Measurements from ENCODE around the gene ANGPTL2.

ANGPTL2 gene

GRCh38 chr9:127142931-127143464 is 20.6 kb upstream of the ANGPTL2 start:
- TF ChIP-seq ZBTB7A (IDR thresholded peaks at IDR 0.05; ENCODE audit: low read depth) (no peak), TAF1 (IDR thresholded peaks at IDR 0.05; ENCODE audit: low read depth) (no peak), YY1 (IDR thresholded peaks at IDR 0.05; ENCODE audit: low read depth) (no peak), CREB1 (IDR thresholded peaks at IDR 0.05; ENCODE audit: low read depth) (no peak), FOXM1 (IDR thresholded peaks at IDR 0.05; ENCODE audit: borderline replicate concordance, low read depth) (no peak), RAD21 (IDR thresholded peaks at IDR 0.05; ENCODE audit: low read depth) (no peak), TEAD4 (IDR thresholded peaks at IDR 0.05) (no peak), EGR1 (IDR thresholded peaks at IDR 0.05) (no peak), TCF12 (IDR thresholded peaks at IDR 0.05; ENCODE audit: low read depth) (no peak), NFIC (IDR thresholded peaks at IDR 0.05) (no peak), EP300 (IDR thresholded peaks at IDR 0.05; ENCODE audit: borderline replicate concordance) (no peak), CEBPB (IDR thresholded peaks at IDR 0.05) (no peak)
- TF ChIP-seq, protein P1, sequence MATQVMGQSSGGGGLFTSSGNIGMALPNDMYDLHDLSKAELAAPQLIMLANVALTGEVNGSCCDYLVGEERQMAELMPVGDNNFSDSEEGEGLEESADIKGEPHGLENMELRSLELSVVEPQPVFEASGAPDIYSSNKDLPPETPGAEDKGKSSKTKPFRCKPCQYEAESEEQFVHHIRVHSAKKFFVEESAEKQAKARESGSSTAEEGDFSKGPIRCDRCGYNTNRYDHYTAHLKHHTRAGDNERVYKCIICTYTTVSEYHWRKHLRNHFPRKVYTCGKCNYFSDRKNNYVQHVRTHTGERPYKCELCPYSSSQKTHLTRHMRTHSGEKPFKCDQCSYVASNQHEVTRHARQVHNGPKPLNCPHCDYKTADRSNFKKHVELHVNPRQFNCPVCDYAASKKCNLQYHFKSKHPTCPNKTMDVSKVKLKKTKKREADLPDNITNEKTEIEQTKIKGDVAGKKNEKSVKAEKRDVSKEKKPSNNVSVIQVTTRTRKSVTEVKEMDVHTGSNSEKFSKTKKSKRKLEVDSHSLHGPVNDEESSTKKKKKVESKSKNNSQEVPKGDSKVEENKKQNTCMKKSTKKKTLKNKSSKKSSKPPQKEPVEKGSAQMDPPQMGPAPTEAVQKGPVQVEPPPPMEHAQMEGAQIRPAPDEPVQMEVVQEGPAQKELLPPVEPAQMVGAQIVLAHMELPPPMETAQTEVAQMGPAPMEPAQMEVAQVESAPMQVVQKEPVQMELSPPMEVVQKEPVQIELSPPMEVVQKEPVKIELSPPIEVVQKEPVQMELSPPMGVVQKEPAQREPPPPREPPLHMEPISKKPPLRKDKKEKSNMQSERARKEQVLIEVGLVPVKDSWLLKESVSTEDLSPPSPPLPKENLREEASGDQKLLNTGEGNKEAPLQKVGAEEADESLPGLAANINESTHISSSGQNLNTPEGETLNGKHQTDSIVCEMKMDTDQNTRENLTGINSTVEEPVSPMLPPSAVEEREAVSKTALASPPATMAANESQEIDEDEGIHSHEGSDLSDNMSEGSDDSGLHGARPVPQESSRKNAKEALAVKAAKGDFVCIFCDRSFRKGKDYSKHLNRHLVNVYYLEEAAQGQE (IDR thresholded peaks at IDR 0.05; ENCODE audit: low read depth): no peak
- TF ChIP-seq, protein P2, sequence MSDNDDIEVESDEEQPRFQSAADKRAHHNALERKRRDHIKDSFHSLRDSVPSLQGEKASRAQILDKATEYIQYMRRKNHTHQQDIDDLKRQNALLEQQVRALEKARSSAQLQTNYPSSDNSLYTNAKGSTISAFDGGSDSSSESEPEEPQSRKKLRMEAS (IDR thresholded peaks at IDR 0.05): no peak
- TF ChIP-seq, protein P3, sequence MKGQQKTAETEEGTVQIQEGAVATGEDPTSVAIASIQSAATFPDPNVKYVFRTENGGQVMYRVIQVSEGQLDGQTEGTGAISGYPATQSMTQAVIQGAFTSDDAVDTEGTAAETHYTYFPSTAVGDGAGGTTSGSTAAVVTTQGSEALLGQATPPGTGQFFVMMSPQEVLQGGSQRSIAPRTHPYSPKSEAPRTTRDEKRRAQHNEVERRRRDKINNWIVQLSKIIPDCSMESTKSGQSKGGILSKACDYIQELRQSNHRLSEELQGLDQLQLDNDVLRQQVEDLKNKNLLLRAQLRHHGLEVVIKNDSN (IDR thresholded peaks at IDR 0.05): no peak

DNA sequence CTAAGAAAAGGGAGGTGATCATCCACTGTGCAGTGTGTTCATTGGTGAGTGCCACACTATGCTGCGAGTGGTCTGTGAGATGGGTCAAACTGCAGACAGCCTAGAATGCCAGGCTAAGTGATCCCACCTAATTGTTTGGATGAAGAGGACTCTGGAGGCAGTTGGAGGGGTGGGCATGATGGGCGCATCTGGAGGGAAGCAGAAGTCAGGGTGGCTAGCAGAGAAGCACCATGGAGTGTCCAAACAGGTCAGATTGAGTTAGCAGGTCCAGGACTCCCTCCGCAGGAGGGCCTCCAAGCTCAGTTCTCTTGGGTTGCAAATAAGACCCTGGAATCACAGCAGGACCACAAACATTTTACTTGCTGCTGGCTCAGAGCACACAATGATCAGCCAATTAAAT is 19.9 kb upstream of the ANGPTL2 start:
- TF ChIP-seq YY1 (IDR thresholded peaks at IDR 0.05; ENCODE audit: low read depth): no peak
- TF ChIP-seq NFIC (IDR thresholded peaks at IDR 0.05): no peak
- no peak for TF ChIP-seq ZBTB7A (IDR thresholded peaks at IDR 0.05; ENCODE audit: low read depth)
- no peak for TF ChIP-seq EGR1 (IDR thresholded peaks at IDR 0.05)
- TF ChIP-seq, protein P1 (IDR thresholded peaks at IDR 0.05; ENCODE audit: low read depth): no peak
- TF ChIP-seq TAF1 (IDR thresholded peaks at IDR 0.05; ENCODE audit: low read depth): no peak
- TF ChIP-seq, protein P2 (IDR thresholded peaks at IDR 0.05): no peak
- TF ChIP-seq CEBPB (IDR thresholded peaks at IDR 0.05): no peak
- no peak for TF ChIP-seq EP300 (IDR thresholded peaks at IDR 0.05; ENCODE audit: borderline replicate concordance)
- no peak for TF ChIP-seq FOXM1 (IDR thresholded peaks at IDR 0.05; ENCODE audit: borderline replicate concordance, low read depth)
- no peak for TF ChIP-seq TEAD4 (IDR thresholded peaks at IDR 0.05)
- no peak for TF ChIP-seq TCF12 (IDR thresholded peaks at IDR 0.05; ENCODE audit: low read depth)
- TF ChIP-seq CREB1 (IDR thresholded peaks at IDR 0.05; ENCODE audit: low read depth): no peak

DNA sequence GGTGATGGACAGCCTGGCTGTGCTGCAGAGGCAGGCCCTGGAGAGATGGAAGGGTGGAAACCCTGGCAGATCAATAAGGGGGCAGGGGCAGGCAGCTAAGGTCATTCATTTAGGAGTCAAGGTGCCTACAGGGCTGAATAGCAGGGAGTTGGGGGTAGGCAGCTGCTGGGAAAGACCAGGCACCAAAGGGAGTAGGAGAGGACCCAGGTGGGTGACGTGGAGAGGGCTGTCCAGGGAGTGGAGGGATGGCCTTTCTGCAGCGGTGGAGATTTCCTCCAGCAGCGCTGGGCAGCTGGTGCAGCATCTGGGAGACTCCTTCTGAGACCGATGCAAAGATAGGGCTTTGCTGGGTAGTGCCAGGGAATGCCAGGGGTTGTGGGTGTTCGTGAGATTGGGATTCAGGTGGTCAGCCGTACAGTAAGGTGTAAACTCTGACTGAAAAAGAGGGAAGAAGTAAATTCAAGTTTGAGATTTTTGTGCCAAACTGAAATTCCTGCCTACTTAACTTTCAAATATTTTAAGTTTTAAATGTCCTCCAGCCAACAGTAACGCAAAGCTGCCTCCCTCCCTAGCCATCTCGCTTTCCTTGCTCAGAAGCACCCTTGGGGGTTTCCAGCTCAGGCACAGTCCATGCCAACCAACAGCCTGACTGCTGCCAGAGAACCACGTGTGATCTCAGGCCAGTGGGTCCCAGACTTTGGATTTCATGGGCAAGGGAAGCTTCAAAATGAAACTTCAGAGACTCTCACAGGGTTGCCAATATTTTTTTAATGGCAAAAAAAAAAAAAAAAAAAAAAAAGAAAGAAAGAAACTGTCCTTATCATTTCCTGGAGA is 18.6 kb upstream of the ANGPTL2 start:
- no peak for TF ChIP-seq YY1 (IDR thresholded peaks at IDR 0.05; ENCODE audit: low read depth)
- TF ChIP-seq EP300 (IDR thresholded peaks at IDR 0.05; ENCODE audit: borderline replicate concordance): no peak
- no peak for TF ChIP-seq EGR1 (IDR thresholded peaks at IDR 0.05)
- no peak for TF ChIP-seq CEBPB (IDR thresholded peaks at IDR 0.05)
- no peak for TF ChIP-seq TEAD4 (IDR thresholded peaks at IDR 0.05)
- no peak for TF ChIP-seq TAF1 (IDR thresholded peaks at IDR 0.05; ENCODE audit: low read depth)
- no peak for TF ChIP-seq TCF12 (IDR thresholded peaks at IDR 0.05; ENCODE audit: low read depth)

DNA sequence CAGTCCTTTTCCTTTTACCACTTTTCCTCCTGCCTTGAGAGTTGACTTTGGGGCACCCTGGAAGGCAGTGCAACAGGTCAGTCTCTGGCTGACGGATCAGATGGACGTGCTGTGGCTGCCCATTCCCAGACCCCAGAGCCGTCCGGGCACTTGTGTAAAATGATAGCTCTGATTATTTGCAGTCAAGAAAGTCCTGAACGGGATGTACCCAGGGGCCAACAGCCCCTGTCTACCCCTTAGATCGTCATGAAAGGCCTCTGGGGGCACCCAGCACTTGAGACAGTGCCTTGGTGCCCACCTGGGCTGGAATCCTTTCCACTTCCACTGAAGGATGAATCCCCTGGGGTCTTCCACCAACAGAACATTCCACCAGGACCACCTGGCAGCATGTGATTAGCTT is 17.7 kb upstream of the ANGPTL2 start:
- no peak for TF ChIP-seq YY1 (IDR thresholded peaks at IDR 0.05; ENCODE audit: low read depth)
- no peak for TF ChIP-seq RAD21 (IDR thresholded peaks at IDR 0.05; ENCODE audit: low read depth)
- no peak for TF ChIP-seq FOXM1 (IDR thresholded peaks at IDR 0.05; ENCODE audit: borderline replicate concordance, low read depth)
- TF ChIP-seq EGR1 (IDR thresholded peaks at IDR 0.05): no peak
- TF ChIP-seq CREB1 (IDR thresholded peaks at IDR 0.05; ENCODE audit: low read depth): no peak
- TF ChIP-seq CEBPB (IDR thresholded peaks at IDR 0.05): no peak
- no peak for TF ChIP-seq TAF1 (IDR thresholded peaks at IDR 0.05; ENCODE audit: low read depth)
- TF ChIP-seq TEAD4 (IDR thresholded peaks at IDR 0.05): no peak
- TF ChIP-seq, protein P2 (IDR thresholded peaks at IDR 0.05): no peak
- TF ChIP-seq TCF12 (IDR thresholded peaks at IDR 0.05; ENCODE audit: low read depth): no peak
- no peak for TF ChIP-seq ZBTB7A (IDR thresholded peaks at IDR 0.05; ENCODE audit: low read depth)
- no peak for TF ChIP-seq NFIC (IDR thresholded peaks at IDR 0.05)
- TF ChIP-seq, protein P3 (IDR thresholded peaks at IDR 0.05): no peak
- TF ChIP-seq, protein P1 (IDR thresholded peaks at IDR 0.05; ENCODE audit: low read depth): no peak
- TF ChIP-seq EP300 (IDR thresholded peaks at IDR 0.05; ENCODE audit: borderline replicate concordance): no peak

All from Ishikawa (cell line).